PC-9 (cell line): ENCODE data around the gene LIPN. TPM values are rescaled to one million over a fixed set of nuclear protein-coding genes. Genes with fewer than 3 reads are reported as not detected.

Experiments
- BruUV-seq: library from RNA; stranded (reverse); fragments of 400-500 nt; replicated peaks from 2 replicates; lab custom pipeline; 2021; lab: Mats Ljungman, UMichigan
- CTCF ChIA-PET: fragments of 300-600 bp; sonication (Branson Sonifier 250); formaldehyde crosslinking; loops from one replicate; lab custom pipeline; 2022; ENCODE audit warnings: antibody characterized with exemption; lab: Charles Lee
- POLR2A ChIA-PET: fragments of 300-600 bp; sonication (Branson Sonifier 250); formaldehyde crosslinking; loops from one replicate; lab custom pipeline; 2022; ENCODE audit warnings: antibody characterized with exemption; ENCODE audit not compliant: unreplicated experiment; lab: Charles Lee
- DNase-seq, 2 experiments: peaks; one replicate each; pipeline versions ENCODE4 v3.0.0 to v3.0.0-alpha.2; 2015 to 2022; ENCODE audit warnings: mixed read lengths in 1 of 2
- H2AFZ ChIP-seq: fragments of 200-600 bp; sonication (generic); 2 replicates; pipeline ENCODE4 v1.8.1; 2017; ENCODE audit warnings: antibody characterized with exemption
- H3F3A ChIP-seq: fragments of 200-600 bp; sonication (generic); 2 replicates; pipeline ENCODE4 v1.8.1; 2017; ENCODE audit warnings: antibody characterized with exemption, mild to moderate bottlenecking, low read depth; ENCODE audit not compliant: insufficient read depth
- H3K27ac ChIP-seq: fragments of 200-600 bp; sonication (generic); 2 replicates; pipeline ENCODE4 v1.6.1; 2016; ENCODE audit warnings: mixed run types
- H3K27me3 ChIP-seq: fragments of 200-600 bp; sonication (generic); 2 replicates; pipeline ENCODE4 v1.6.1; 2016; ENCODE audit warnings: low read depth, mixed run types; ENCODE audit not compliant: insufficient read depth
- H3K36me3 ChIP-seq: fragments of 200-600 bp; sonication (generic); 2 replicates; pipeline ENCODE4 v1.6.1; 2016; ENCODE audit warnings: low read depth, mixed run types
- H3K4me1 ChIP-seq: fragments of 200-600 bp; sonication (generic); replicated peaks from 2 replicates; pipeline ENCODE4 v1.6.1; 2016; ENCODE audit warnings: mixed run types; ENCODE audit not compliant: insufficient read depth
- H3K4me2 ChIP-seq: fragments of 200-600 bp; sonication (generic); 2 replicates; pipeline ENCODE4 v1.6.1; 2017; ENCODE audit warnings: mixed run types
- H3K4me3 ChIP-seq: fragments of 200-600 bp; sonication (generic); 2 replicates; pipeline ENCODE4 v1.6.1; 2016; ENCODE audit warnings: mixed run types
- H3K79me2 ChIP-seq: fragments of 200-600 bp; sonication (generic); 2 replicates; pipeline ENCODE4 v1.6.1; 2017; ENCODE audit warnings: low read depth, mixed run types
- H3K9me2 ChIP-seq: fragments of 200-600 bp; sonication (generic); 2 replicates; pipeline ENCODE4 v1.8.1; 2017; ENCODE audit warnings: mild to moderate bottlenecking; ENCODE audit not compliant: insufficient read depth
- H3K9me3 ChIP-seq: fragments of 200-600 bp; sonication (generic); 2 replicates; pipeline ENCODE4 v1.8.1; 2016; ENCODE audit warnings: low read depth; ENCODE audit not compliant: insufficient read depth
- H4K20me1 ChIP-seq: fragments of 200-600 bp; sonication (generic); 2 replicates; pipeline ENCODE4 v1.8.1; 2017; ENCODE audit not compliant: insufficient read depth
- CTCF ChIP-seq: fragments of 200-600 bp; sonication (generic); conservative IDR thresholded peaks from 2 replicates; pipeline ENCODE4 v1.6.1; 2017; ENCODE audit warnings: mixed run types, antibody characterized with exemption, mild to moderate bottlenecking, moderate library complexity
- EZH2 ChIP-seq: fragments of 200-600 bp; sonication (generic); IDR thresholded peaks from 2 replicates; pipeline ENCODE4 v1.8.0; 2017; ENCODE audit warnings: antibody characterized with exemption, low read depth
- intact Hi-C: fragments of 100-400 bp; cut with micrococcal nuclease; formaldehyde crosslinking; loops from one replicate; pipeline ENCODE4 v1.10.0; 2022; ENCODE audit not compliant: unreplicated experiment
- total RNA-seq: library from RNA; stranded (reverse); gene quantifications from 2 replicates; pipeline ENCODE4 v1.2.3, GENCODE V29; 2021

The LIPN gene
- total RNA-seq, 1 experiment from 2014 or later, result not detected

GRCh38 chr10:88742448-88742847 is 17.4 kb upstream of the LIPN start:
- no peak for TF ChIP-seq CTCF
- no peak for TF ChIP-seq EZH2
- Histone ChIP-seq H3K36me3 (no peaks in the 10 kb centered on the region), H3K4me2 (no peak overlapping the region), H3K9me2 (no peaks in the 10 kb centered on the region), H3K4me3 (no peak overlapping the region), H3K9me3 (no peaks in the 10 kb centered on the region), H3K79me2 (no peaks in the 10 kb centered on the region), H3K27me3 (no peaks in the 10 kb centered on the region), H3K27ac (no peak overlapping the region), H3F3A (no peaks in the 10 kb centered on the region), H4K20me1 (no peaks in the 10 kb centered on the region), H2AFZ (no peak overlapping the region), H3K4me1 (no peaks in the 10 kb centered on the region)
- no TSS peak for BruUV-seq
- CTCF ChIA-PET, result no interaction called here
- intact Hi-C loops, result no loop called here
- no peak for DNase-seq
- POLR2A ChIA-PET, result no interaction called here

GRCh38 chr10:88744002-88744401 is 15.8 kb upstream of the LIPN start:
- POLR2A ChIA-PET, result no interaction called here
- Histone ChIP-seq H3K27me3 (no peaks in the 10 kb centered on the region), H3F3A (no peaks in the 10 kb centered on the region), H3K4me3 (no peak overlapping the region), H3K36me3 (no peaks in the 10 kb centered on the region), H3K9me3 (no peaks in the 10 kb centered on the region), H3K79me2 (no peaks in the 10 kb centered on the region), H3K27ac (no peak overlapping the region), H2AFZ (no peak overlapping the region), H3K4me1 (no peaks in the 10 kb centered on the region), H3K9me2 (no peaks in the 10 kb centered on the region), H4K20me1 (no peaks in the 10 kb centered on the region), H3K4me2 (no peak overlapping the region)
- no TSS peak for BruUV-seq
- no peak for DNase-seq
- CTCF ChIA-PET, result no interaction called here
- TF ChIP-seq EZH2 (no peak), CTCF (no peak)
- intact Hi-C loops, result no loop called here

GRCh38 chr10:88745633-88746032 is 14.2 kb upstream of the LIPN start:
- Histone ChIP-seq H3K4me1 (no peaks in the 10 kb centered on the region), H3K36me3 (no peaks in the 10 kb centered on the region), H3K79me2 (no peaks in the 10 kb centered on the region), H3K27me3 (no peaks in the 10 kb centered on the region), H3K9me2 (no peaks in the 10 kb centered on the region), H3K4me3 (no peak overlapping the region), H4K20me1 (no peaks in the 10 kb centered on the region), H3K27ac (no peak overlapping the region), H3K4me2 (no peak overlapping the region), H2AFZ (no peak overlapping the region), H3K9me3 (no peaks in the 10 kb centered on the region), H3F3A (no peaks in the 10 kb centered on the region)
- no peak for DNase-seq
- POLR2A ChIA-PET, result interaction anchor here (0.6 kb wide), 1 partner anchor 397 kb away, joined by 3 read pairs; no protein-coding TSS in a partner anchor
- BruUV-seq, result no TSS peak
- TF ChIP-seq EZH2, result no peak
- TF ChIP-seq CTCF, result no peak
- CTCF ChIA-PET, result no interaction called here
- intact Hi-C loops, result no loop called here
